Bronchial epithelial cell (primary cell): ENCODE measurements around the gene CDK1. TPM values are rescaled to one million over a fixed set of nuclear protein-coding genes. Genes with fewer than 3 reads are reported as not detected.

Experiments
- DNase-seq: peaks from one replicate; pipeline ENCODE4 v3.0.0-alpha.2; 2010; ENCODE audit warnings: low read depth
- FAIRE-seq: peaks from 2 replicates; lab custom pipeline; 2011; peaks lifted over from hg19 to GRCh38; lab: Jason Lieb, UNC
- H3K27me3 ChIP-seq: 2 replicates; pipeline ENCODE4 v1.5.1; 2011; ENCODE audit warnings: low read length; ENCODE audit not compliant: control insufficient read depth, insufficient read depth
- H3K36me3 ChIP-seq: 2 replicates; pipeline ENCODE4 v1.5.1; 2011; ENCODE audit warnings: low read length; ENCODE audit not compliant: control insufficient read depth, insufficient read depth
- H3K4me3 ChIP-seq: 2 replicates; pipeline ENCODE4 v1.5.1; 2011; ENCODE audit warnings: mild to moderate bottlenecking, low read depth, low read length, control low read depth
- CTCF ChIP-seq: IDR thresholded peaks from 2 replicates; pipeline ENCODE4 v1.5.1; 2011; ENCODE audit warnings: mild to moderate bottlenecking, moderate library complexity, low read length, control low read depth, inconsistent platforms; ENCODE audit not compliant: insufficient read depth, severe bottlenecking
- total RNA-seq: library from RNA; depleted of rRNA; stranded (reverse); fragments of >200 nt; gene quantifications from 2 replicates; pipeline ENCODE4 v1.2.1, GENCODE V29; 2014

The CDK1 gene
- total RNA-seq, 1 donor from 2014 or later, result 0.79 TPM

DNA sequence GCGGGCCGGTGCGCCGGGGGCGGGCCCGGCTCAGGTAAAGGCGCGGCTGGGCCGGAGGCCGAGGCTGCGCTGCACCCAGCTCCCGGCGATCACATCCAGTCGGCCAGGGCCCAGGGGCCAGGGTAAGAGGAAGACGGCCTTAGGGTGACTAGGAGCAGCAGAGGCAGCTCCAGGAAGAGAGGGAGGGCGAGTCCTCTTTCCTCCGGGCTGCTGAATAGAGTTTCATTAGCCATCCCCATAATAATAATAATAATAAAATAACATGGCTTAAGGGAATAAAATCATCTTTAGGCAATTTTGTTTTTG, 44.8 kb upstream of the CDK1 start:
- TF ChIP-seq CTCF, result no peak
- peak overlapping the region; percentile 79 for H3K4me3 ChIP-seq
- no peaks in the 10 kb centered on the region for H3K27me3 ChIP-seq
- H3K36me3 ChIP-seq, result no peaks in the 10 kb centered on the region
- DNase-seq, result no peak
- FAIRE-seq, result no peak

GRCh38 chr10:60733826-60734225, 44.5 kb upstream of the CDK1 start:
- Histone ChIP-seq H3K27me3 (no peaks in the 10 kb centered on the region), H3K36me3 (no peaks in the 10 kb centered on the region), H3K4me3 (peak overlapping the region; percentile 79)
- FAIRE-seq, result no peak
- DNase-seq, result no peak
- no peak for TF ChIP-seq CTCF

GRCh38 chr10:60734226-60734625, 44.1 kb upstream of the CDK1 start:
- no peaks in the 10 kb centered on the region for H3K27me3 ChIP-seq
- no peaks in the 10 kb centered on the region for H3K36me3 ChIP-seq
- H3K4me3 ChIP-seq, result peak overlapping the region; percentile 79
- no peak for TF ChIP-seq CTCF
- no peak for FAIRE-seq
- no peak for DNase-seq

- DNase-seq (no peak), FAIRE-seq (no peak)
- Histone ChIP-seq H3K27me3 (no peaks in the 10 kb centered on the region), H3K36me3 (no peaks in the 10 kb centered on the region), H3K4me3 (no peak overlapping the region)
- TF ChIP-seq CTCF, result no peak
These were observed 43.0 kb upstream of the CDK1 start for GRCh38 chr10:60735244-60735643.

DNA sequence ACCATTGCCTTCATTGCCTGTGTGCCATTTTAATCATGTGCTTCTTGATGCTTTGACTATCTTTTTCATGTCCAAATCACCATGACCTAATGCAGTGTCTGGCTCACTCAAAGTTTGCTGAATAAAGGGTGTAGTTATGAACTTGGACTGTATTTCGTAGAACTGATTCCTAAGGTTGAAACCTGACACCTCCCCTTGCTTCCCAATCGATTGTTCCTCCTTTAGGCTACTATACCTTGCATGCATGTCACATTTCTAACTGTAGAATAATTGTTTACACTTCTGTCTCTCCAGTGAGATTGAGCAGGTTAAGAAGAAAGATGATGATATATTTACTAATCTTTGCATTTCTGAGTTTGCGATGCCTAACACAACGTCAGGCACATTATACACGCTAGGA, 41.0 kb upstream of the CDK1 start:
- DNase-seq, result no peak
- Histone ChIP-seq H3K36me3 (no peaks in the 10 kb centered on the region), H3K27me3 (no peaks in the 10 kb centered on the region), H3K4me3 (no peak overlapping the region)
- no peak for FAIRE-seq
- TF ChIP-seq CTCF, result no peak

- H3K4me3 ChIP-seq, result no peak overlapping the region
- no peaks in the 10 kb centered on the region for H3K27me3 ChIP-seq
- no peak for TF ChIP-seq CTCF
- FAIRE-seq (no peak), DNase-seq (no peak)
- H3K36me3 ChIP-seq, result no peaks in the 10 kb centered on the region
These were observed 38.7 kb upstream of the CDK1 start for GRCh38 chr10:60739558-60739957.
